Nephron progenitor cell (in vitro differentiated cells): ENCODE measurements around the gene AHDC1.

Source experiments
- DNase-seq: peaks from one replicate; pipeline ENCODE4 v3.0.0; 2021
- H3K27ac Mint-ChIP-seq: 2 replicates; pipeline ENCODE4 v1.8.0; 2021; ENCODE audit warnings: mild to moderate bottlenecking, moderate library complexity, mixed read lengths
- H3K27me3 Mint-ChIP-seq: 2 replicates; pipeline ENCODE4 v1.8.0; 2021; ENCODE audit warnings: mild to moderate bottlenecking, low read depth, mixed read lengths; ENCODE audit not compliant: poor library complexity
- H3K36me3 Mint-ChIP-seq: 2 replicates; pipeline ENCODE4 v1.8.0; 2021; ENCODE audit warnings: low read depth, mixed read lengths
- H3K4me1 Mint-ChIP-seq: 2 replicates; pipeline ENCODE4 v1.8.0; 2021; ENCODE audit warnings: mixed read lengths
- H3K4me3 Mint-ChIP-seq: 2 replicates; pipeline ENCODE4 v1.8.0; 2021; ENCODE audit warnings: mild to moderate bottlenecking, moderate library complexity, mixed read lengths
- H3K9me3 Mint-ChIP-seq: 2 replicates; pipeline ENCODE4 v1.8.0; 2021; ENCODE audit warnings: mild to moderate bottlenecking, moderate library complexity, mixed read lengths
- TF ChIP-seq, protein P1 (sequence below): fragments of 200-600 bp; sonication (generic); IDR thresholded peaks from 2 replicates; pipeline ENCODE4 v1.5.0; 2021; ENCODE audit warnings: antibody characterized with exemption

Gene AHDC1

GRCh38 chr1:27521861-27522431, 82.0 kb downstream of the AHDC1 start:
- Mint-ChIP-seq H3K4me1 (peaks cover 96% of the 10 kb centered on the region), H3K9me3 (no peaks in the 10 kb centered on the region), H3K4me3 (peak overlapping the region; percentile 11), H3K27ac (peak overlapping the region; percentile 93), H3K36me3 (no peaks in the 10 kb centered on the region), H3K27me3 (peaks cover 4% of the 10 kb centered on the region)
- DNase-seq = no peak
- TF ChIP-seq, protein P1, sequence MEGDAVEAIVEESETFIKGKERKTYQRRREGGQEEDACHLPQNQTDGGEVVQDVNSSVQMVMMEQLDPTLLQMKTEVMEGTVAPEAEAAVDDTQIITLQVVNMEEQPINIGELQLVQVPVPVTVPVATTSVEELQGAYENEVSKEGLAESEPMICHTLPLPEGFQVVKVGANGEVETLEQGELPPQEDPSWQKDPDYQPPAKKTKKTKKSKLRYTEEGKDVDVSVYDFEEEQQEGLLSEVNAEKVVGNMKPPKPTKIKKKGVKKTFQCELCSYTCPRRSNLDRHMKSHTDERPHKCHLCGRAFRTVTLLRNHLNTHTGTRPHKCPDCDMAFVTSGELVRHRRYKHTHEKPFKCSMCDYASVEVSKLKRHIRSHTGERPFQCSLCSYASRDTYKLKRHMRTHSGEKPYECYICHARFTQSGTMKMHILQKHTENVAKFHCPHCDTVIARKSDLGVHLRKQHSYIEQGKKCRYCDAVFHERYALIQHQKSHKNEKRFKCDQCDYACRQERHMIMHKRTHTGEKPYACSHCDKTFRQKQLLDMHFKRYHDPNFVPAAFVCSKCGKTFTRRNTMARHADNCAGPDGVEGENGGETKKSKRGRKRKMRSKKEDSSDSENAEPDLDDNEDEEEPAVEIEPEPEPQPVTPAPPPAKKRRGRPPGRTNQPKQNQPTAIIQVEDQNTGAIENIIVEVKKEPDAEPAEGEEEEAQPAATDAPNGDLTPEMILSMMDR = no peak

DNA sequence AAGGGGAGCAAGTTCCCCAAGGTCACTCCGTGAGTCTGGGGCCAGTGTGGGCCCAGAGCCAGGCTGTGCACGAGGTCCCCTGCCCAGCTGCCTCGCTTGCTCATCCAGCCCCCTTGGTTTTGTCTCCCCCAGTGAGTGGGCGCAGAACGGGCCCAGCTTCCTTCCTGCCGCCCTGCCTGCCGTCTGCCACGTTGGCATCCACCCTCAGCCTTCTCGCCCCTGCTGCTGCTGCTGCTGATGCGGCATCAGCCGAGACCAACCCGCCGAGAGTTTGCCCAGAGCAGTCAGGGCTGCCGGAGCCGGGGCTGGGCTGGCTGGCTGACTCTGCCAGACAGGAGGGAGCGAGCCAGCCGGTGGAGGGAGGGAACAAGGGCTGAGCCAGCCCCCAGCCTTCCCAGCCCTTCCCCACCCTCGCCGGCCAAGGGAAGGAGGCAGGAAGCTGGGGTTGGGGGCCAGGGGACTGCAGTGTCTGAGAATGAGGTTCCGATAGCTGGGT, 82.6 kb downstream of the AHDC1 start:
- Mint-ChIP-seq H3K27ac (peak overlapping the region; percentile 93), H3K27me3 (peaks cover 4% of the 10 kb centered on the region), H3K36me3 (no peaks in the 10 kb centered on the region), H3K4me1 (peaks cover 96% of the 10 kb centered on the region), H3K9me3 (no peaks in the 10 kb centered on the region), H3K4me3 (no peak overlapping the region)
- TF ChIP-seq, protein P1 = no peak
- no peak for DNase-seq

DNA sequence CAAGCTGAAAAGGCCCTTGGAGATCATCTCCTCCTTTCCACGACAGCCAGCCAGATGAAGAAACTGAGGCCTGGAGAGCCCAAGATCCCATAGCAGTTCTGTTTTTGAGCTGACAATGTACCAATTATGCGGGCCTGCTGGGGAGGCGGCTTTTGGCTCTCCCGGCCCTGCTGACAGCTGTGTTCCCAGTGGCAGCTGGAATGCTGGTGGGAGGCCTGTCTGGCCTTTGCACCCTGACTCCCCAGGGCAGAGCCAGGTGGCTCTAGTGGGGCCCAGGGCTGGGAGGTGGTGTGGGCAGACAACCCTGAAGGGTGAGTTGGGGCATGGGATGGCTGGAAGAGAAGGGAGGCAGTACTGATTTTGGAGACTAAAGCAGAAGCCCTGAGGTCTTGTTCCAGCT, 83.3 kb downstream of the AHDC1 start:
- H3K4me1 Mint-ChIP-seq = peaks cover 96% of the 10 kb centered on the region
- TF ChIP-seq, protein P1 = no peak
- DNase-seq = no peak
- no peaks in the 10 kb centered on the region for H3K9me3 Mint-ChIP-seq
- H3K27me3 Mint-ChIP-seq = peaks cover 4% of the 10 kb centered on the region
- H3K4me3 Mint-ChIP-seq = no peak overlapping the region
- H3K36me3 Mint-ChIP-seq = no peaks in the 10 kb centered on the region
- H3K27ac Mint-ChIP-seq = peak overlapping the region; percentile 85

- Mint-ChIP-seq H3K36me3 (no peaks in the 10 kb centered on the region), H3K27me3 (peaks cover 4% of the 10 kb centered on the region), H3K27ac (no peak overlapping the region), H3K9me3 (no peaks in the 10 kb centered on the region), H3K4me3 (peak overlapping the region; percentile 52), H3K4me1 (peaks cover 93% of the 10 kb centered on the region)
- TF ChIP-seq, protein P1 = no peak
- peak; percentile 73 for DNase-seq
These were observed 84.3 kb downstream of the AHDC1 start for GRCh38 chr1:27519331-27520258.

DNA sequence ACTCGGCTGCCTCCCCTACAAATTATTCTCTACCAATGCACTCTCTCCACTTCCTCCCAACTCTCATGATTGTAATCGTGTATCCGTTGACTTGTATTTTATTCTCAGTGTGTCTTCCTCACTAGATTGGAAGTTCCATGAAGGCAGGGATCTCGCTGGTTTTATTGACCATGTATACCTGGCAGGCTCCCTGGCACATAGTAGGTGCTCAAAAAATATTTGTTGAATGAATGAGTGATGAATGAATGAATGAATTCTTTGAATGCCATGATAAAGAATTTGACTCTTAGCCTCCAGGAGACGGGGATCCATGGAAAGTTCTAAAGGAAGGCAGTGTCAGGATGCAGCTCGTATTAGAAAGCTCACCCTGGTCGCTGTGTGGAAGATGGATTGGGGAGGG, 85.1 kb downstream of the AHDC1 start:
- TF ChIP-seq, protein P1 = no peak
- no peaks in the 10 kb centered on the region for H3K36me3 Mint-ChIP-seq
- H3K4me3 Mint-ChIP-seq = peak overlapping the region; percentile 41
- H3K27me3 Mint-ChIP-seq = no peaks in the 10 kb centered on the region
- H3K27ac Mint-ChIP-seq = peak overlapping the region; percentile 91
- no peak for DNase-seq
- H3K9me3 Mint-ChIP-seq = no peaks in the 10 kb centered on the region
- H3K4me1 Mint-ChIP-seq = peaks cover 92% of the 10 kb centered on the region
